CD8-positive, alpha-beta memory T cell (primary cell): ENCODE results near the gene CEBPE. TPM values are rescaled to one million over a fixed set of nuclear protein-coding genes. Genes with fewer than 3 reads are reported as not detected.
A peak's percentile ranks its signal among the peaks of the same experiment; 100 is the strongest.

Source experiments
- CTCF ChIA-PET: fragments of 350-600 bp; sonication (Branson Sonifier 250); formaldehyde crosslinking; loops from one replicate; lab custom pipeline; 2021; ENCODE audit warnings: antibody characterized with exemption; lab: Charles Lee
- POLR2A ChIA-PET: fragments of 350-600 bp; sonication (Branson Sonifier 250); formaldehyde crosslinking; loops from one replicate; lab custom pipeline; 2021; ENCODE audit warnings: antibody characterized with exemption; lab: Charles Lee
- DNase-seq, 5 donors: peaks; one replicate each; pipeline versions ENCODE4 v3.0.0 to v3.0.0-alpha.2; 2020 to 2022; ENCODE audit warnings: mixed read lengths in 1 of 5
- H3K27ac ChIP-seq: one replicate; pipeline ENCODE4 v1.7.0; 2013; ENCODE audit warnings: low read depth, mild to moderate bottlenecking, low read length, moderate library complexity
- H3K27me3 ChIP-seq: 2 replicates; pipeline ENCODE4 v1.7.0; 2013; ENCODE audit warnings: low read length, mild to moderate bottlenecking; ENCODE audit not compliant: insufficient read depth, poor library complexity, severe bottlenecking
- H3K36me3 ChIP-seq: 2 replicates; pipeline ENCODE4 v1.7.0; 2013; ENCODE audit warnings: mild to moderate bottlenecking, low read length, moderate library complexity; ENCODE audit not compliant: insufficient read depth
- H3K4me1 ChIP-seq: 2 replicates; pipeline ENCODE4 v1.7.0; 2013; ENCODE audit warnings: mild to moderate bottlenecking, low read length, moderate library complexity; ENCODE audit not compliant: insufficient read depth
- H3K4me3 ChIP-seq: 2 replicates; pipeline ENCODE4 v1.7.0; 2013; ENCODE audit warnings: mild to moderate bottlenecking, low read length
- H3K9me3 ChIP-seq: 2 replicates; pipeline ENCODE4 v1.7.0; 2013; ENCODE audit warnings: mild to moderate bottlenecking, low read length
- H3K27ac Mint-ChIP-seq, 8 donors: one replicate each; pipeline ENCODE4 v1.8.0; 2020 to 2021; ENCODE audit warnings: mixed read lengths in 8 of 8, mild to moderate bottlenecking in 6 of 8, inconsistent platforms in 3 of 8, moderate library complexity in 3 of 8
- H3K27me3 Mint-ChIP-seq, 2 donors: one replicate each; pipeline ENCODE4 v1.8.0; 2020 to 2021; ENCODE audit warnings: mixed read lengths in 2 of 2, mild to moderate bottlenecking in 1 of 2, moderate library complexity in 1 of 2
- H3K36me3 Mint-ChIP-seq, 3 donors: one replicate each; pipeline ENCODE4 v1.8.0; 2020 to 2021; ENCODE audit warnings: mixed read lengths in 3 of 3, inconsistent platforms in 1 of 3, mild to moderate bottlenecking in 1 of 3
- H3K4me1 Mint-ChIP-seq, 3 donors: one replicate each; pipeline ENCODE4 v1.8.0; 2020 to 2021; ENCODE audit warnings: mixed read lengths in 3 of 3, inconsistent platforms in 1 of 3, mild to moderate bottlenecking in 1 of 3
- H3K4me3 Mint-ChIP-seq, 7 donors: one replicate each; pipeline ENCODE4 v1.8.0; 2020 to 2021; ENCODE audit warnings: mixed read lengths in 7 of 7, mild to moderate bottlenecking in 6 of 7, moderate library complexity in 4 of 7, inconsistent platforms in 2 of 7
- H3K9me3 Mint-ChIP-seq, 5 donors: one replicate each; pipeline ENCODE4 v1.8.0; 2020 to 2022; ENCODE audit warnings: mixed read lengths in 5 of 5, mild to moderate bottlenecking in 3 of 5, moderate library complexity in 2 of 5, inconsistent platforms in 1 of 5
- polyA plus RNA-seq: library from polyadenylated mRNA; unstranded; fragments of 300-500 nt; fragmentation: Illumina TruSeq; gene quantifications from one replicate; pipeline ENCODE4 v1.2.3, GENCODE V29; 2021
- total RNA-seq, 2 experiments: library from RNA; stranded (reverse); gene quantifications; one replicate each; pipeline ENCODE4 v1.2.3, GENCODE V29; 2021

The CEBPE gene
- total and polyA plus RNA-seq, 3 experiments from 2014 or later = 0.16 to 0.22 TPM; not detected in 1

DNA sequence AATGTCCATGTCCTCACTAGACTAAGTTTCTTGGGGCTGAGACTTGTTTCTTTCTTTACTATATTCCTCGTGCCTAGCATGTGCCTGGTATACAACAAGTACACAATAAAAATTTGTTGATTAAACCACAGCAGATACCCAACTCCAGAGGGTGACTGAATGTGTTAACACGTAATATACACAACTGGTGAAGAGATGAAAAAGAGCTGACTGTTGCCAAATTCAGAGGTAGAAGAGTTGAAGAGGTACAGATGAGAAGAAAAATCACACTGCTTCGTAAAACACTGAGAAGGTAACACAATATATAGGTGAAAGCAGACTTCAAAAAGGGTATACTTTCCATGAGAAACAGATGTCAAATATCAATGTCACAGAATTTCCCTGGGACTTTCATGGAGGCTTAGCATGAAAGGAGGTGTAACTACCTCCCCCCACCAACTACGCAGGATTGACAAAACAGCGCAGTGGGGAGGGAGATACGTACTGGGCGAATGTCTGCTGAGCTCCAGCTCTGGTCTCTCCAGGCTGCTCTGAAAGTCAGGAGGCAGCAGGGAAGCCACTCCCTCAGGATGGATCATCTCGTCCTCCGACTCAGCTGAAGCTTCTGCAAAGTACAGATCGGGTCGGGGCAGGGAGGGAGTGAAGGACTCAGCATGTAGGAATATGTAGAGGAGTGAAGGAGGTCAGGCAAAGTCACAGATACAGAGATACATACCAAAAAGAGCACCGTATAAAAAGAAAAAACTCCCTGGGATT, 29.4 kb downstream of the CEBPE start:
- Mint-ChIP-seq H3K4me3 (peak overlapping the region in 2 of 7 donors; percentile 6 to 36), H3K27me3 (no peaks in the 10 kb centered on the region), H3K27ac (peak overlapping the region in 3 of 8 donors; percentile 3 to 63 (median 15)), H3K36me3 (peaks cover 8 to 76% (median 21%) of the 10 kb centered on the region in 3 donors), H3K4me1 (peaks cover 33 to 45% (median 39%) of the 10 kb centered on the region in 3 donors), H3K9me3 (no peaks in the 10 kb centered on the region)
- no peaks in the 10 kb centered on the region for H3K27me3 ChIP-seq
- H3K27ac ChIP-seq = no peak overlapping the region
- H3K4me3 ChIP-seq = no peak overlapping the region
- no peak for DNase-seq
- ChIA-PET POLR2A (no interaction called here), CTCF (interaction anchor here (1.2 to 1.6 kb wide), 4 partner anchors 12 to 32 kb away, joined by 4 to 11 read pairs (median 5); partner anchors contain the start of gene CDH24)
- H3K36me3 ChIP-seq = peaks cover 64% of the 10 kb centered on the region
- peaks cover 20% of the 10 kb centered on the region for H3K4me1 ChIP-seq
- H3K9me3 ChIP-seq = no peaks in the 10 kb centered on the region

DNA sequence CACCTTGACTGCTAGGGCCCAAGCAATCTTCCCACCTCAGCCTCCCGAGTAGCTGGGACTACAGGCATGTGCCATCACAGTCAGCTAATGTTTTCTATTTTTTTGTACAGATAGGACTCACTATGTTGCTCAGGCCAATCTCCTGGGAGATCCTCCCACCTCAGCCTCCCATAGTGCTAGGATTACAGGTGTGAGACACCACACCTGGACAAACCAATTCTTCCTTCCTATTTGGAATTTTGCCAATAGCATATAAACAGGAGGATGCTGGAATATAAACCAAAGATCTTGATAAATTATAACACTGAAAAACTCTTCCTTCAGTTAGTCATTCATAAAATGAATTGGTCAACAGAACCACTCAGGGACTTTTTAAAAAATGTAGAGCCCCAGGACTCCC, 32.5 kb downstream of the CEBPE start:
- DNase-seq = no peak
- Histone ChIP-seq H3K36me3 (peaks cover 60% of the 10 kb centered on the region), H3K27ac (no peak overlapping the region), H3K4me3 (no peak overlapping the region), H3K9me3 (no peaks in the 10 kb centered on the region), H3K4me1 (no peaks in the 10 kb centered on the region), H3K27me3 (no peaks in the 10 kb centered on the region)
- ChIA-PET POLR2A (no interaction called here), CTCF (interaction anchor here (1.5 to 2.1 kb wide), 3 partner anchors 8 to 18 kb away, joined by 4 to 9 read pairs (median 6); partner anchors contain the start of genes ACIN1 and C14orf119)
- H3K27me3 Mint-ChIP-seq = no peaks in the 10 kb centered on the region
- no peak overlapping the region for H3K27ac Mint-ChIP-seq
- H3K36me3 Mint-ChIP-seq = peaks cover 8 to 77% (median 16%) of the 10 kb centered on the region in 3 donors
- no peaks in the 10 kb centered on the region for H3K9me3 Mint-ChIP-seq
- H3K4me3 Mint-ChIP-seq = no peak overlapping the region
- H3K4me1 Mint-ChIP-seq = peaks cover 22 to 47% (median 36%) of the 10 kb centered on the region in 3 donors

- Mint-ChIP-seq H3K27me3 (no peaks in the 10 kb centered on the region), H3K36me3 (peaks cover 6 to 84% (median 18%) of the 10 kb centered on the region in 3 donors), H3K4me1 (peaks cover 20 to 45% (median 36%) of the 10 kb centered on the region in 3 donors), H3K4me3 (no peak overlapping the region), H3K9me3 (no peaks in the 10 kb centered on the region), H3K27ac (peak overlapping the region in 1 of 8 donors; percentile 52)
- no peaks in the 10 kb centered on the region for H3K27me3 ChIP-seq
- POLR2A ChIA-PET = no interaction called here
- CTCF ChIA-PET = interaction anchor here (0.8 to 2.1 kb wide), 4 partner anchors 9 to 36 kb away, joined by 3 to 9 read pairs (median 5); partner anchors contain the start of genes ACIN1 and C14orf119
- H3K9me3 ChIP-seq = no peaks in the 10 kb centered on the region
- no peak overlapping the region for H3K4me3 ChIP-seq
- no peak overlapping the region for H3K27ac ChIP-seq
- no peak for DNase-seq
- H3K36me3 ChIP-seq = peaks cover 69% of the 10 kb centered on the region
- H3K4me1 ChIP-seq = no peaks in the 10 kb centered on the region
Measured at GRCh38 chr14:23085458-23085857, 33.6 kb downstream of the CEBPE start.

GRCh38 chr14:23080474-23080873, 38.6 kb downstream of the CEBPE start:
- H3K27me3 ChIP-seq = no peaks in the 10 kb centered on the region
- Mint-ChIP-seq H3K4me3 (no peak overlapping the region), H3K4me1 (peaks cover 4 to 14% (median 14%) of the 10 kb centered on the region in 3 donors), H3K27me3 (no peaks in the 10 kb centered on the region), H3K9me3 (no peaks in the 10 kb centered on the region), H3K36me3 (peaks cover 0 to 87% (median 23%) of the 10 kb centered on the region in 3 donors), H3K27ac (peak overlapping the region in 7 of 8 donors; percentile 2 to 86 (median 50))
- peaks cover 7% of the 10 kb centered on the region for H3K4me1 ChIP-seq
- no peak for DNase-seq
- no peak overlapping the region for H3K4me3 ChIP-seq
- H3K36me3 ChIP-seq = peaks cover 72% of the 10 kb centered on the region
- no peak overlapping the region for H3K27ac ChIP-seq
- no peaks in the 10 kb centered on the region for H3K9me3 ChIP-seq
- ChIA-PET CTCF (interaction anchor here (1.0 to 4.2 kb wide), 5 partner anchors 9 to 85 kb away, joined by 3 to 34 read pairs (median 4); no protein-coding TSS in a partner anchor), POLR2A (no interaction called here)

- Histone ChIP-seq H3K4me3 (no peak overlapping the region), H3K9me3 (no peaks in the 10 kb centered on the region), H3K4me1 (peaks cover 7% of the 10 kb centered on the region), H3K27ac (no peak overlapping the region), H3K36me3 (peaks cover 73% of the 10 kb centered on the region), H3K27me3 (no peaks in the 10 kb centered on the region)
- Mint-ChIP-seq H3K27me3 (no peaks in the 10 kb centered on the region), H3K4me1 (peaks cover 2 to 10% (median 10%) of the 10 kb centered on the region in 3 donors), H3K9me3 (no peaks in the 10 kb centered on the region), H3K27ac (peak overlapping the region in 3 of 8 donors; percentile 5 to 85 (median 23)), H3K36me3 (peaks cover 3 to 87% (median 26%) of the 10 kb centered on the region in 3 donors), H3K4me3 (no peak overlapping the region)
- no peak for DNase-seq
- ChIA-PET POLR2A (no interaction called here), CTCF (interaction anchor here (1.0 to 4.2 kb wide), 3 partner anchors 12 to 85 kb away, joined by 3 to 34 read pairs (median 4); no protein-coding TSS in a partner anchor)
Measured at GRCh38 chr14:23079716-23080115, 39.3 kb downstream of the CEBPE start.

- peaks cover 2 to 8% (median 7%) of the 10 kb centered on the region in 3 donors for H3K4me1 Mint-ChIP-seq
- no peak overlapping the region for H3K4me3 Mint-ChIP-seq
- ChIA-PET POLR2A (no interaction called here), CTCF (interaction anchor here (3.4 to 4.7 kb wide), 3 partner anchors 11 to 16 kb away, joined by 11 to 35 read pairs (median 34); partner anchors contain the start of genes ACIN1 and C14orf119)
- Histone ChIP-seq H3K4me3 (no peak overlapping the region), H3K9me3 (no peaks in the 10 kb centered on the region), H3K36me3 (peaks cover 76% of the 10 kb centered on the region), H3K27me3 (no peaks in the 10 kb centered on the region), H3K27ac (peak overlapping the region; percentile 40), H3K4me1 (peaks cover 7% of the 10 kb centered on the region)
- no peak for DNase-seq
- H3K27me3 Mint-ChIP-seq = no peaks in the 10 kb centered on the region
- H3K36me3 Mint-ChIP-seq = peaks cover 3 to 88% (median 28%) of the 10 kb centered on the region in 3 donors
- no peaks in the 10 kb centered on the region for H3K9me3 Mint-ChIP-seq
- no peak overlapping the region for H3K27ac Mint-ChIP-seq
Measured at GRCh38 chr14:23078692-23079116, 40.4 kb downstream of the CEBPE start.

- H3K9me3 Mint-ChIP-seq = no peaks in the 10 kb centered on the region
- Histone ChIP-seq H3K36me3 (peaks cover 74% of the 10 kb centered on the region), H3K4me3 (no peak overlapping the region), H3K4me1 (peaks cover 7% of the 10 kb centered on the region), H3K9me3 (no peaks in the 10 kb centered on the region), H3K27me3 (no peaks in the 10 kb centered on the region), H3K27ac (peak overlapping the region; percentile 40)
- H3K27me3 Mint-ChIP-seq = no peaks in the 10 kb centered on the region
- no peak overlapping the region for H3K4me3 Mint-ChIP-seq
- peaks cover 2 to 8% (median 7%) of the 10 kb centered on the region in 3 donors for H3K4me1 Mint-ChIP-seq
- POLR2A ChIA-PET = interaction anchor here (1.6 kb wide), 1 partner anchor 17 kb away, joined by 9 read pairs; the partner anchor contains the start of genes ACIN1 and C14orf119
- CTCF ChIA-PET = interaction anchor here (0.9 to 4.7 kb wide), 11 partner anchors 10 to 123 kb away, joined by 3 to 35 read pairs (median 11); partner anchors contain the start of genes ACIN1 and C14orf119
- H3K36me3 Mint-ChIP-seq = peaks cover 3 to 87% (median 28%) of the 10 kb centered on the region in 3 donors
- H3K27ac Mint-ChIP-seq = peak overlapping the region in 1 of 8 donors; percentile 71
- no peak for DNase-seq
Measured at GRCh38 chr14:23077962-23078361, 41.1 kb downstream of the CEBPE start.
